ENCODE measurements around the gene SPC24. TPM values are rescaled to one million over a fixed set of nuclear protein-coding genes. Genes with fewer than 3 reads are reported as not detected.
"Not testable (repeated sequence)": the region's sequence is repeated elsewhere in the genome, so short reads cannot be mapped to it uniquely, and the experiment has no call there.

The SPC24 gene
- polyA plus RNA-seq, 1 donor = 7.2 TPM

DNA sequence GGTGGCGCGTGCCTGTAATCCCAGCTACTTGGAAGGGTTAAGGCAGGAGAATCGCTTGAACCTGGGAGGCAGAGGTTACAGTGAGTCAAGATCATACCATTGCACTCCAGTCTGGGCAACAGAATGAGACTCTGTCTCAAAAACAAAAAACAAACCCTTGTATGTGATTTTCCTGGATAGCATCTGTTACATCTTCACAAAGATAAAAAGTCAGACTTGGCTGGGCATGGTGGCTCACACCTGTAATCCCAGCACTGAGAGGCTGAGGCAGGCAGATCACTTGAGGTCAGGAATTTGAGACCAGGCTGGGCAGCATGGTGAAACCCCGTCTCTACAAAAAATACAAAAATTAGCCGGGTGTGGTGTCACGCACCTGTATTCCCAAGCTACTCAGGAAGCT is 58.2 kb downstream of the SPC24 start:
- H3K9me3 ChIP-seq (ENCODE audit: control insufficient read depth, low read depth, low read length); H3K27me3 ChIP-seq (ENCODE audit: control insufficient read depth, insufficient read depth, low read length); DNase-seq; H3K27ac ChIP-seq (ENCODE audit: low read length); H3K4me3 ChIP-seq (ENCODE audit: low read length): not testable (repeated sequence)
- no CpG with 5 or more reads among the region's 6 CpGs for WGBS (ENCODE audit: insufficient coverage, low lambda C conversion rate)
- Histone ChIP-seq H3K4me1 (ENCODE audit: control insufficient read depth, insufficient read depth, low read length) (peaks cover 28% of the 10 kb centered on the region), H3K36me3 (ENCODE audit: control insufficient read depth, insufficient read depth, low read length) (peaks cover 33% of the 10 kb centered on the region)

DNA sequence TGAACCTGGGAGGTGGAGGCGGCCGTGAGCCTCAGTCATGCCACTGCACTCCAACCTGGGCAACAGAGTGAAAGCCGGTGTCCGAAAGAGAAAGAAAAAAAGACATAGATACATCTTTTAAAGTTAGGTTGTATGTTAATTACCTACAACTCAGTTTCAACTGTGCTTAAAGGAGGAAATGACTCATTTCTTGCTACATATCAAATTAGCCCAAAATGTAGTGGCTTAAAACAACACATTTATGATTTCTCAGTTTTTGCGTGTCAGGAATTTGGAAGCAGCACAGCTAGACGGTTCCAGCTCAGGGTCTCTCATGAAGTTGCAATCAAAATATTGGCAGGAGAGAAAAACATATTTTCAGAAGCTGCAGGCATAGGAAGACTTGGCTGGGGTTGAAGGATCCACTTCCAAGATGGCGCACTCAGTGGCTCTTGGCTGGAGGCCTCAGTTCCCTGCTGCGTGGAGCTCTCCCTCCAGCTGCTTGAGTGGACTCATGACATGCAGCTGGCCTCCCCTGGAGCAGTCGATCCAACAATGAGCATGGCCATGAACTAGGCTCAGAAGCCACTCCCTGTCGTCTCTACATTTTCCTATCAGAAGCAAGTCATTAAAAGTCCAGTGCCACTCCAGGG is 59.3 kb downstream of the SPC24 start:
- Histone ChIP-seq H3K36me3 (ENCODE audit: control insufficient read depth, insufficient read depth, low read length) (peaks cover 27% of the 10 kb centered on the region), H3K4me1 (ENCODE audit: control insufficient read depth, insufficient read depth, low read length) (peaks cover 38% of the 10 kb centered on the region)

More for the DNA sequence above, 59.3 kb downstream of the SPC24 start:
- H3K4me3 ChIP-seq (ENCODE audit: low read length) = no peak overlapping the region
- DNase-seq = peak in 1 of 2 donors; percentile 41
- no CpG with 5 or more reads among the region's 10 CpGs for WGBS (ENCODE audit: insufficient coverage, low lambda C conversion rate)
- H3K9me3 ChIP-seq (ENCODE audit: control insufficient read depth, low read depth, low read length) = peaks cover 4% of the 10 kb centered on the region
- H3K27ac ChIP-seq (ENCODE audit: low read length) = peak overlapping the region; percentile 95
- no peaks in the 10 kb centered on the region for H3K27me3 ChIP-seq (ENCODE audit: control insufficient read depth, insufficient read depth, low read length)

Other genes with a start within 250 kb of the SPC24 start
- 48.6 TPM for gene YIPF2, start 227.1 kb downstream of the SPC24 start, polyA plus RNA-seq
- gene TIMM29, start 227.0 kb downstream of the SPC24 start, polyA plus RNA-seq = 21.4 TPM
- 91.1 TPM for gene SMARCA4, start 194.8 kb downstream of the SPC24 start, polyA plus RNA-seq
- 35.8 TPM for gene LDLR, start 66.3 kb downstream of the SPC24 start, polyA plus RNA-seq
- 75.5 TPM for gene KANK2, start 41.8 kb upstream of the SPC24 start, polyA plus RNA-seq
- gene ANGPTL8, start 83.8 kb upstream of the SPC24 start, polyA plus RNA-seq = 0.55 TPM
- gene DOCK6, start 106.7 kb upstream of the SPC24 start, polyA plus RNA-seq = 48.3 TPM
- gene TSPAN16, start 140.4 kb upstream of the SPC24 start, polyA plus RNA-seq = not detected
- 82.9 TPM for gene RAB3D, start 183.9 kb upstream of the SPC24 start, polyA plus RNA-seq
- 111 TPM for gene TMEM205, start 190.5 kb upstream of the SPC24 start, polyA plus RNA-seq
- gene CCDC159, start 190.7 kb upstream of the SPC24 start, polyA plus RNA-seq = 48.0 TPM
- 17.8 TPM for gene PLPPR2, start 199.7 kb upstream of the SPC24 start, polyA plus RNA-seq
- 2.8 TPM for gene SWSAP1, start 218.9 kb upstream of the SPC24 start, polyA plus RNA-seq
- 12.0 TPM for gene EPOR, start 228.5 kb upstream of the SPC24 start, polyA plus RNA-seq

Measured in large intestine (tissue), 3 donors.